Body of pancreas (tissue), 4 donors: ENCODE results near the gene ING3.

Experiments used
- CTCF ChIP-seq, 7 experiments: fragments of 450-650 bp in 4 of 7; fragments of 200-600 bp in 3 of 7; sonication (generic) in 3 of 7; IDR thresholded peaks; one replicate each; pipeline ENCODE4 v1.5.1; 2016 to 2019; ENCODE audit warnings: antibody characterized with exemption in 7 of 7
- POLR2A ChIP-seq, 3 donors: fragments of 450-650 bp; IDR thresholded peaks; one replicate each; pipeline ENCODE4 v1.6.1; 2016; ENCODE audit warnings: antibody characterized with exemption in 3 of 3, mild to moderate bottlenecking in 2 of 3

- TF ChIP-seq CTCF (IDR thresholded peaks at IDR 0.05): no peak
- no peak for TF ChIP-seq POLR2A (IDR thresholded peaks at IDR 0.05)
Measured at GRCh38 chr7:120984406-120984805, 33.8 kb downstream of the ING3 start.
